Sigmoid colon (tissue), 7 donors: ENCODE data around the gene STK16. TPM values are rescaled to one million over a fixed set of nuclear protein-coding genes. Genes with fewer than 3 reads are reported as not detected.
A peak's percentile ranks its signal among the peaks of the same experiment; 100 is the strongest.
"Not testable (repeated sequence)": the region's sequence is repeated elsewhere in the genome, so short reads cannot be mapped to it uniquely, and the experiment has no call there.

Experiments used
- DNase-seq: peaks from one replicate; pipeline ENCODE4 v3.0.0-alpha.2; 2019
- H3K27ac ChIP-seq, 4 donors: fragments of 200-600 bp; sonication (generic); one replicate each; pipeline ENCODE4 v1.5.1; 2016 to 2019; ENCODE audit warnings: mild to moderate bottlenecking in 1 of 4
- H3K27me3 ChIP-seq, 3 donors: fragments of 200-600 bp; sonication (generic); one replicate each; pipeline ENCODE4 v1.5.1; 2019; ENCODE audit warnings: mild to moderate bottlenecking in 1 of 3
- H3K36me3 ChIP-seq, 4 donors: fragments of 200-600 bp; sonication (generic); one replicate each; pipeline ENCODE4 v1.5.1; 2016 to 2019
- H3K4me1 ChIP-seq, 4 donors: fragments of 200-600 bp; sonication (generic); one replicate each; pipeline ENCODE4 v1.5.1; 2017 to 2019
- H3K4me3 ChIP-seq, 4 donors: fragments of 200-600 bp; sonication (generic); one replicate each; pipeline ENCODE4 v1.5.1; 2017 to 2019; ENCODE audit warnings: mild to moderate bottlenecking in 2 of 4, moderate library complexity in 1 of 4
- H3K9me3 ChIP-seq, 4 donors: fragments of 200-600 bp in 3 of 4; sonication (generic) in 3 of 4; one replicate each; pipeline versions ENCODE4 v1.5.1 to v1.6.1; 2013 to 2019
- CTCF ChIP-seq, 4 experiments: fragments of 450-650 bp in 3 of 4; fragments of 200-600 bp in 1 of 4; IDR thresholded peaks; one replicate each; pipeline ENCODE4 v1.5.1; 2016 to 2019; ENCODE audit warnings: antibody characterized with exemption in 4 of 4, mild to moderate bottlenecking in 3 of 4, moderate library complexity in 2 of 4
- EP300 ChIP-seq, 4 donors: sonication (generic); formaldehyde crosslinking; IDR thresholded peaks; one replicate each; pipeline ENCODE4 v1.6.1; 2017; ENCODE audit warnings: antibody characterized with exemption in 4 of 4
- POLR2A ChIP-seq, 2 donors: fragments of 450-650 bp; IDR thresholded peaks; one replicate each; pipeline ENCODE4 v1.6.1; 2016; ENCODE audit warnings: antibody characterized with exemption in 2 of 2, mild to moderate bottlenecking in 2 of 2, moderate library complexity in 2 of 2
- POLR2AphosphoS5 ChIP-seq, 4 donors: sonication (generic); formaldehyde crosslinking; IDR thresholded peaks; one replicate each; pipeline ENCODE4 v1.6.1; 2017; ENCODE audit warnings: antibody characterized with exemption in 4 of 4
- WGBS, 2 donors: extraction: QIAGEN DNeasy Blood & Tissue Kit; methylation state at CpG; one replicate each; pipeline ENCODE4 v1.1.7; 2013; 5-methylcytosine and 5-hydroxymethylcytosine counted together
- intact Hi-C: fragments of 100-400 bp; cut with DNase I; formaldehyde crosslinking; loops from one replicate; pipeline ENCODE4 v1.15.1; 2023
- polyA plus RNA-seq, 3 donors: library from polyadenylated mRNA; stranded (reverse); fragments of 200-250 nt; gene quantifications; one replicate each; pipeline ENCODE4 v1.2.3, GENCODE V29; 2013
- total RNA-seq, 4 donors: library from RNA; depleted of rRNA; stranded (reverse); fragments of >200 nt; gene quantifications; one replicate each; pipeline ENCODE4 v1.1.0, GENCODE V29; 2016
- donor health status: healthy with polysubstance abuse.
- donor health status: Bipolar disorder and iron deficiency.
- donor health status: healthy.

Gene STK16
- total RNA-seq = 10 to 100 TPM; 12.2 to 19.9 (median 18.2) TPM
- polyA plus RNA-seq = 10 to 100 TPM; 45.3 to 61.7 (median 57.1) TPM

- Histone ChIP-seq H3K4me1 (peaks cover 0 to 47% (median 44%) of the 10 kb centered on the region in 4 donors), H3K4me3 (peak within 1 kb of the TSS; percentile 62 to 89 (median 74))
These were observed at the start of gene STK16, which contains the start of gene GLB1L for GRCh38 chr2:219245148-219245898. Gene STK16, plus strand, starts transcription at chr2:219245479. Its CDS starts 521 bp downstream, at chr2:219246000. Gene GLB1L, minus strand, starts transcription at chr2:219245444. Its CDS starts 1,871 bp downstream, at chr2:219243573.

GRCh38 chr2:219197388-219197787 lies 47.9 kb upstream of the STK16 start:
- Histone ChIP-seq H3K27me3 (peaks cover 0 to 13% (median 0%) of the 10 kb centered on the region in 3 donors), H3K27ac (no peak overlapping the region), H3K4me3 (no peak overlapping the region), H3K9me3 (no peaks in the 10 kb centered on the region), H3K36me3 (no peaks in the 10 kb centered on the region), H3K4me1 (no peaks in the 10 kb centered on the region)
- DNase-seq = no peak
- intact Hi-C loops = no loop called here
- 98 to 100% methylated on average over 1 of the region's 1 CpG for WGBS, 2 donors
- no peak for TF ChIP-seq POLR2AphosphoS5 (IDR thresholded peaks at IDR 0.05)
- TF ChIP-seq CTCF (IDR thresholded peaks at IDR 0.05) = no peak
- TF ChIP-seq POLR2A (IDR thresholded peaks at IDR 0.05) = no peak
- TF ChIP-seq EP300 (IDR thresholded peaks at IDR 0.05) = no peak

More at GRCh38 chr2:219245148-219245898, at the start of gene STK16, which contains the start of gene GLB1L:
- peaks cover 0 to 26% (median 8%) of the 10 kb centered on the region in 4 donors for H3K36me3 ChIP-seq
- intact Hi-C loops = loop anchor here (2.0 kb wide), 1 partner anchor 15 kb away; no protein-coding TSS in a partner anchor
- no peaks in the 10 kb centered on the region for H3K9me3 ChIP-seq
- H3K27ac ChIP-seq = peak within 1 kb of the TSS; percentile 87 to 97 (median 92)
- no peaks in the 10 kb centered on the region for H3K27me3 ChIP-seq
- DNase-seq = peak; percentile 97
- 1% methylated on average over 46 of the region's 46 CpGs for WGBS, 2 donors
- TF ChIP-seq POLR2AphosphoS5 (IDR thresholded peaks at IDR 0.05) (peak; percentile 91 to 97 (median 95)), EP300 (IDR thresholded peaks at IDR 0.05) (peak in 1 of 4 donors; percentile 59), CTCF (IDR thresholded peaks at IDR 0.05) (no peak), POLR2A (IDR thresholded peaks at IDR 0.05) (peak; percentile 83)

GRCh38 chr2:219198974-219199373 lies 46.3 kb upstream of the STK16 start:
- peaks cover 0 to 13% (median 0%) of the 10 kb centered on the region in 3 donors for H3K27me3 ChIP-seq
- H3K4me1 ChIP-seq = no peaks in the 10 kb centered on the region
- no peak overlapping the region for H3K4me3 ChIP-seq
- 79 to 89% methylated on average over 5 of the region's 5 CpGs for WGBS, 2 donors
- no peaks in the 10 kb centered on the region for H3K36me3 ChIP-seq
- TF ChIP-seq POLR2A (IDR thresholded peaks at IDR 0.05) (no peak), CTCF (IDR thresholded peaks at IDR 0.05) (no peak), POLR2AphosphoS5 (IDR thresholded peaks at IDR 0.05) (no peak), EP300 (IDR thresholded peaks at IDR 0.05) (no peak)
- DNase-seq = no peak
- intact Hi-C loops = no loop called here
- no peak overlapping the region for H3K27ac ChIP-seq
- no peaks in the 10 kb centered on the region for H3K9me3 ChIP-seq

- Histone ChIP-seq H3K36me3 (no peaks in the 10 kb centered on the region), H3K4me1 (no peaks in the 10 kb centered on the region), H3K27ac (no peak overlapping the region), H3K9me3 (no peaks in the 10 kb centered on the region), H3K27me3 (peaks cover 0 to 13% (median 0%) of the 10 kb centered on the region in 3 donors), H3K4me3 (no peak overlapping the region)
- TF ChIP-seq POLR2AphosphoS5 (IDR thresholded peaks at IDR 0.05) (no peak), CTCF (IDR thresholded peaks at IDR 0.05) (no peak), POLR2A (IDR thresholded peaks at IDR 0.05) (no peak), EP300 (IDR thresholded peaks at IDR 0.05) (no peak)
- intact Hi-C loops = no loop called here
- DNase-seq = peak; percentile 26
- 83 to 88% methylated on average over 12 of the region's 12 CpGs for WGBS, 2 donors
These were observed 45.6 kb upstream of the STK16 start for GRCh38 chr2:219199470-219200211.

GRCh38 chr2:219200502-219201326 lies 44.6 kb upstream of the STK16 start:
- H3K9me3 ChIP-seq, H3K36me3 ChIP-seq, H3K27ac ChIP-seq, H3K4me3 ChIP-seq, intact Hi-C loops, H3K4me1 ChIP-seq: not testable (repeated sequence)
- peak; percentile 24 for DNase-seq
- H3K27me3 ChIP-seq = peaks cover 0 to 13% (median 0%) of the 10 kb centered on the region in 3 donors
- 72 to 76% methylated on average over 25 of the region's 26 CpGs for WGBS, 2 donors

- H3K27ac ChIP-seq, H3K4me3 ChIP-seq, H3K9me3 ChIP-seq, intact Hi-C loops, H3K36me3 ChIP-seq, H3K4me1 ChIP-seq: not testable (repeated sequence)
- H3K27me3 ChIP-seq = peaks cover 0 to 13% (median 0%) of the 10 kb centered on the region in 3 donors
- peak; percentile 36 for DNase-seq
- WGBS, 2 donors = 92 to 93% methylated on average over 21 of the region's 21 CpGs
These were observed 43.9 kb upstream of the STK16 start for GRCh38 chr2:219201331-219201730.
